A673 (cell line): ENCODE results near the gene XRCC3.

Source experiments
- EZH2 ChIP-seq: fragments of 200-600 bp; sonication (generic); IDR thresholded peaks from 2 replicates; pipeline ENCODE4 v1.6.1; 2017; ENCODE audit warnings: borderline replicate concordance, low read depth, mild to moderate bottlenecking, mixed read lengths, antibody characterized with exemption, low read length; ENCODE audit not compliant: poor library complexity, severe bottlenecking
- TF ChIP-seq, protein P1 (sequence below): fragments of 300-800, 200-600 bp; sonication (generic); conservative IDR thresholded peaks from 2 replicates; pipeline ENCODE4 v1.5.1; 2017; ENCODE audit warnings: low read depth, mild to moderate bottlenecking, antibody characterized with exemption, low read length, moderate library complexity, mixed read lengths

GRCh38 chr14:103654619-103655018, 60.6 kb downstream of the XRCC3 start:
- TF ChIP-seq, protein P1, sequence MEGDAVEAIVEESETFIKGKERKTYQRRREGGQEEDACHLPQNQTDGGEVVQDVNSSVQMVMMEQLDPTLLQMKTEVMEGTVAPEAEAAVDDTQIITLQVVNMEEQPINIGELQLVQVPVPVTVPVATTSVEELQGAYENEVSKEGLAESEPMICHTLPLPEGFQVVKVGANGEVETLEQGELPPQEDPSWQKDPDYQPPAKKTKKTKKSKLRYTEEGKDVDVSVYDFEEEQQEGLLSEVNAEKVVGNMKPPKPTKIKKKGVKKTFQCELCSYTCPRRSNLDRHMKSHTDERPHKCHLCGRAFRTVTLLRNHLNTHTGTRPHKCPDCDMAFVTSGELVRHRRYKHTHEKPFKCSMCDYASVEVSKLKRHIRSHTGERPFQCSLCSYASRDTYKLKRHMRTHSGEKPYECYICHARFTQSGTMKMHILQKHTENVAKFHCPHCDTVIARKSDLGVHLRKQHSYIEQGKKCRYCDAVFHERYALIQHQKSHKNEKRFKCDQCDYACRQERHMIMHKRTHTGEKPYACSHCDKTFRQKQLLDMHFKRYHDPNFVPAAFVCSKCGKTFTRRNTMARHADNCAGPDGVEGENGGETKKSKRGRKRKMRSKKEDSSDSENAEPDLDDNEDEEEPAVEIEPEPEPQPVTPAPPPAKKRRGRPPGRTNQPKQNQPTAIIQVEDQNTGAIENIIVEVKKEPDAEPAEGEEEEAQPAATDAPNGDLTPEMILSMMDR: no peak
- no peak for TF ChIP-seq EZH2
